ENCODE data around the gene CAMK2B.

CAMK2B gene

DNA sequence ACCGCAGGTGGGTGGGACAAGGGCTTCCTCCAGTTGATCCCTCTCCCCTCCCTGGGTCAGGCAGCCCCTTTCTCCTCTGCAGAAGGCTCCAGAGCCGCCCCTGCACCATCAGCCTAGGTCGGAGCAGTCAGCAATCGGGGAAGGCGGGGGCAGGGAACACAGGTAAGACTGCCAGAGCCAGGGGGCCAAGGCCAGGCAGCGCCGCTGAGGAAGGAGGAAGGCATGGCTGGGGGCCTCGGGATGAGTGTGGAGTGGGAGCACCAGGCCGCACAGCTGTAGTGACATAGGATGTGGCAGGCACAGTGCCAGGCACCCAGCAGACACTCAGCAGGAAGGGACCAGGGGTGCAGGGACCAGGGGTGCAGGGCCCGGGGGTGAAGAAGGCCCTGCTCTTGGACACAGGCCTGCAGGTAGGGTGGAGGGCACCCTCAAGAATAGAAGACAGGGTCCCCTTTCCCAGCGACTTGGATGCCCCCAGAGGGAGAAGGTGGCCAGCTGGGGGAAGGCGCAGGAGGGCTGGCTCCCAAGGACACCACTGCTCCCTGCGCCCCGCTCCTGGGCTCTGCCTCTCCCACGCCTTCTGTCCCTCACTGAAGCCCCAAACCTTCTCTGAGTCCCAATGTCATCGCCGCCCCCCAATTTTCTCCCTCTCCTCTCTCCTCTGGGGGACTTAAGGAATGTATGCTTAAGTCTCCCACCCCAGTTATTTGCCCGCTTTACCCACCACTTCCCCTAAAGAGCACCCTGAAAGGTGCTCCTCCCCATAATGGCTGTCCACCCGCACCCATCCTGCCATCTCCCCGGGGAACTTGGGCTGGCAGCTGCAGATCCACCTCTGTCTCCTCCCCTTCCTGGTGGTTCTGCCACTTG lies 38.5 kb downstream of the CAMK2B start:
- peak; percentile 15 for DNase-seq

DNA sequence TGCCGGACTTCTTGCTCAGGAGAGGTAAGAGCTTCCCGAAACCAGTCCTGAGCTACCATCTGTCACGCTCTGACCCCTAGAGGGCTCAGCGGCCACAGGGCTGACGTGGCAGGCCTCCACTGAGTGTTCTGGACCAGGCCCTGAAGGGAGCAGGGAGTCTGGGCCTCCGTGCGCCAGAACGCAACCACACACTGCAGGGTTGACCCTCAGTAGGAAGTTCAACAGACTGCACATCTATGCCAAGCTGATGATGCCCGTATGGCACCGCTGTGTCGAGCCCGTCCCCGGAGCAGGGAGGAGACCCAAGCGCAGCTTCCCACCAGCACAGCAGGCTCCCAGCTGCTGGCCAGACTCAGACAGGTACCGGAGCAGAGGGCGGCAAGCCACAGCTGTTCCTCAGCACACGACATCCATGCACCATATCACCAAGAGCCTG lies 39.2 kb downstream of the CAMK2B start:
- DNase-seq: peak; percentile 16

DNA sequence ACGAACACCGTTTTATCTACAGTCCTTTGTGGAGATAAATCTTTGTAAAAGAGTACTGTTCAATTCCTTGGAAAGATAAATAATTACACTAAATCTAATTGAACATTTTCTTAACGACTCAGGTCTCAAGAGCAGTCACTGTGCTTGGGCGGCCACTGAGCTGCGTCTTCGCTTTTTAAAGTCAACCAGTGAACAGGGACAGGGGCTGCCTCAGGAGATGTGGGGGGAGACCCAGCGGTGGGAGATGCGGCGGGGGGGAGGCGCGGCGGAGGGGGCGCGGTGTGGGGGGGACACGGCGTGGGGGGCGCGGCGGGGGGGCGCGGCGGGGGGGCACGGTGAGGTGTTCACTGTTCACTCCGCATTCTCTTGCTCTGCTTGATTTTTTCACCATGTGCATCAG lies 39.8 kb downstream of the CAMK2B start:
- DNase-seq: peak; percentile 3

DNA sequence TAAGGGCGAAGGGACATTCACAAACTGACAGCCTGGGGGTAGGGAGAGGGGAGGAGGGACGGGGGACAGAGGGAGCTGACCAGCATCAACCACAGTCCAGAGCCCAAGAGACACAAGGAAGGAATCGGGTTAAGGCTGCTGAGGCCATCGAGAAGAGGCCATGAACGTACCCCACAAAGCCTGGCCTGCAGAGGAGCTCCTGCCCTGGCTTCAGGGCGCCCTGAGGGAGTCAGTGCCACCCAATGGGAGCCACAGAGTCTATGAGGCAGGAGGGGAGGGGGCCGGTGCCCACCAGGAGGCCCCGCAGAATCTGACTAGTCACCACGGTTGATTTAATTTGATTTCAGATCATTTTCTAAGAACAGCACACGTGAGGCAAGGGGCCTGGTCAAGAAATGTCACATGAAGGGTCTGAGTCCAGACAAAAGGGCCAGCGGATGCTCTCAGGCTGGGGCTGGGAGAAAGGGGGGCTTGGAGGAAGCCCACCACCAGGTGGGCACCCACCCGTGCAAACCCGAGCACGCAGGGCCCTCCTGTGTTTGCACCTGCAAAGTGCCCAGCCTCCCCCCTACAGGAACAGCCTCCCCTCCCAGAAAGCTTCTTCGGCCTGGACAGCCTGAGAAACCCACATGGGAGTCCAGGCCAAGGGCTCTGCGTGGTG lies 40.4 kb downstream of the CAMK2B start:
- DNase-seq: peak; percentile 8

DNA sequence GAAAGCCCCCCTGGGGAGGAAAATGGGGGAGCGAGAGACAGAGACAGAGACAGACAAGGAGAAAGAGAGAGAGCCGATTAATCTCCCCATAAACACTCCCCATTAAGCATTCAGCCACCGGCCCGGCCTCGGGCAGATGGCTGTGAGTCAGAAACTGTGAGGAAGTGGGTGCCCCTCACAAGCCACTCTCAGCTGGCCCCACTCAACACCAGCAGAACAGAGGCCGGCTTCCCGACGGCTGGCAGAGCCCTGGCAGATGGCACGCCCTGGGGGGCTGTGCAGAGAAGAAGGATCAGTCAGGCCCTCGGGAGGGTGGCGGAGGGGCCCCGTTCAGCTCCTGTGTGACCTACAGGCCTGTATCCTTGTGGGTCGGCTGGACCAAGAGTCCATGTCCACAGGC lies 41.2 kb downstream of the CAMK2B start:
- DNase-seq: peak; percentile 14

DNA sequence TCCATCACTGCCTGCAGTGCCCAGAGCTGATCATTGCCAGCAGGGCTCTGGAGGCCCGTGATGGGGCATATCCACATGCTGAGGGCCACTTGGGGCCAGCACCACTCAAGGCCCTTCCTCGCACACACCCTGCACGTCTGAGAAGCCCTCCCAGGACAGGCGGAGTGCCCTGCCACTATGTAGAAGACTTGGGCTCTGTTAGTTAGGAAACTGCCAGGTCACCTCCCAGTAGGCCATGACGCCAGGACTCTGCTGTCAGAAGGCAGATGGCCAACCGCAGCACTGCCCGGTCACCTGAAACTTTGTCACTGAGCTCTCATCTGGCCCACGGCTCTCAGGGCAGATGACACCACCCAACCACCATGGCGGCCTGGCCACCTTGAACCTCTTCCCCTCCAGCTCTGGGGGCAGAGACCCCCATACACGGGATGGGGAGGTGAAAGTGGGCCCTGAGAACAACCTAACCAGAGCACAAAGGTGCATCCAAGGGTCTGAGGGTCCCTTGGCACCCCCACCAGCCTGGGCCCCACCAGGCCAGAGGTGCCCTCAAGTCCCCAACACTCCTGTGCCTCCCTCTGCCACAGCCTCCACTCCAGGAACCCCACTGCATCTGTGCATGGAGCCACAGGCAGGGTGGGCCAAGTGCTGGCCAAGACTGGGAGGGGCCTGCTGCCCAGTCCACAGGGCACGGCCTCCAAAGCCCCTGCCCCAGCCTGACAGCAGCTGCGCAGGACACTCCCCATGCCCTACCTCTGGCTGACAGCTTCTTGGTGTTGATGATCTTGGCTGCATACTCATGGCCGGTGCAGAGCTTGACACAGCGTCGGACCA lies 41.8 kb downstream of the CAMK2B start:
- peak; percentile 13 for DNase-seq

DNA sequence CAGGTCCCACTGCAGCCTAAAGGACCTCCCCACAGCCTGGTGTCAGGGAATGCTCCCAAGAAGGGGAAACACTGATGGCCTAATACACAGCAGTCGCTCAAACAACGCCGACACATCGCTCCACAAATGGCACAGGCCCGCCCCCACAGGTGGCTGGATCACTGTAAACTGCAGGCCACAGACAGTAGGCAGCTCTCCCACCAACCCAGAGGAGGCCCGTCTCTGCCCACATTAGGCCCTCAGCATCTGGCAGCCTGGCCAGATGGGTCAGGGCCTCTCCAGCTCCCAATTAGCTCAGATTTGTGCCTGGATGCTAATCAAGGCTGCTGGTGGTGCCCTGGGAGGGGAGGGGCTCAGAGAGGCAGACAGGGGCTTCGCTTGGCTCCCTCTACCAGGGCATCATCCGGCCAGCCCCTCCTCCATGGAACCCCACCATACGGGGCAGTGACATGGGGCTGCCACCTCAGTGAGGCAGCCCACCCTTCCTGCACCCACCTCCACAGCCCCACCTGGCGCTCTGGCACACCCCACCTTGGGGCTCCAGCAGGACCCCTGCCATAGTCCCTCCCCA lies 42.7 kb downstream of the CAMK2B start:
- peak; percentile 13 for DNase-seq

DNA sequence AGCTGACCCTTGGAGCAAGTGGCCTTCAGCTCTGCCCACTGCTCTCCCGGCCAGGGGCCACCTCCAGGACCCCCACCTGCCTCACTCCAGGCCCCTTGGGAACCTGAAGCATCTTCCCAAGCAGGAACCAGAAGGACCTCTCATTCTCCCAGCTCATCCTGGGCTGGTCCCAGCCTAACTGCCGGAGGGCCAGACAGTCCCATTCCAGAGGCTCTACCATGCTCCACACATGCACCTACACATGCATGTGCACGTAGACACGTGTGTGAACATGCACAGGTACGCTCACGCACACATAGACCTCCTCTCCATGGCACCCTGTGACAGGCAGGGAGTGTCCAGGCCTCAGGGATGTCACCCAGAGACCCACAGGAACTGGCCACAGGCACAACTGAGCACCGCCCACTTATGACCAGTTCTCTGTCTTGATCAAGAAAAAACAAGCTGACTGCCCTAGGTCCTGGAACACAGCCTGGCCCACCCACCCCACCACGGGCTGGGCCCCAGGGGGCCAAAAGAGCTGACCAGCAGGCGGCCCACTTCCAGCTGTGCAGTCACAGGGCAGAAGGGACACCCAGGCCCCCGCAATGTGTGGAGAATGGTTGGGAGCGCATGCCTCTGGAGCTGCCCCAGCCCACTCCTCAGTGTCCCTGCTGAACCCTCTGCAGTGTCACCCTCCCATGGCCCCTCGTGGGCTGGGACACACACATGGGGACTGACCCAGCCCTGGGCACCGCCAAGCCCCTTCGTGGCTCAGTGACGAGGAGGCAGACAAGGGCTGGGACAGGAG lies 43.4 kb downstream of the CAMK2B start:
- peak; percentile 16 for DNase-seq

DNA sequence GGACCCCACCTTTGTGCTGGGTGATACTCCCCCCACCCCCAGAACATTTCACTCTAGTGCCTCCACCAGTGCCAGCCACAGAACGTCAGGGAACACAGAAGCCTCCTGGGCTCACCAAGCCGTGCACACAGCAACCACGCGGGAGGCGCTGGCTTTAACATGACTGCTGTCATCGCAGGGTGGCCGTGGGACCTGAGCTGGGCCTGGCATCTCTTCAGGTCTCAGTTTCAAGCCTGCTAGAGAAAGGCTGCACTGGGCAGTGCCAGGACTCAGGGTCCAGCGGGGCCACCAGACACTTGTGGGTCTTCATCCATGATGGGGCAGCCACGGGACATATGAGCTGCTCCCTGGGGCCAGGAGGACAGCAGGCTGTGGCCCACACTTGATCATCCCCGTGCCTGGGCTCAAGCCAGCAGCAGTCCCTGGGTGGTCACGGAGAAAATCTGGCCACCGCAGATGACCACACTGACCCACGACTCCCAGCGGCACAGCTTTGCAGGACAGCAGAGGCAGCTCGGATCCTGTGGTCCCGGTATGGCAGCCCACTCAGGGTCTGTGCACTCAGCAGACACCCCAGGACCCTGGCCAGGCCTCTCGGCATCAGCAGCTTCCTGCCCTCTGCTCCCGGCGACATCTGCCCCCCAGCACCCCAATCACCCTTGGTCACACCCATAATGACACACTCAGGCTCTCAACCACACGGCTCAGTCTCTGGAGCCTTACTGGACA lies 44.2 kb downstream of the CAMK2B start:
- DNase-seq: peak; percentile 11

DNA sequence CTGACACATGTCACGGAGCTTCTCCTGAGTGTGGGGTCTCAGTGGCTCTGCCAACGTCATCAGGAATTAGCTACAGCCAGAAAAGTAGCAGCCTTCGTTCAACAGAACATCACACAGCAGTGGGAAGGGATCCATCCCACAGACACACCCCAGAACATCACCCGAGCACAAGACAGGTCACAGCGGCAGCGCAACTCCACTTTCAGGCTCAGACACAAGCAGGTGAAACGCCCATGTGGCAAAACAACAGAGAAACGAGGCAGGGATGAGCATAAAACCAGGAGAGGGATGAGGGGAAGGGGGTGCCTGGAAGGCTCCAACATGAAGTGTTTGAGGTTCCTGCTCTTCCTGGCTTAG lies 44.8 kb downstream of the CAMK2B start:
- DNase-seq: no peak

DNA sequence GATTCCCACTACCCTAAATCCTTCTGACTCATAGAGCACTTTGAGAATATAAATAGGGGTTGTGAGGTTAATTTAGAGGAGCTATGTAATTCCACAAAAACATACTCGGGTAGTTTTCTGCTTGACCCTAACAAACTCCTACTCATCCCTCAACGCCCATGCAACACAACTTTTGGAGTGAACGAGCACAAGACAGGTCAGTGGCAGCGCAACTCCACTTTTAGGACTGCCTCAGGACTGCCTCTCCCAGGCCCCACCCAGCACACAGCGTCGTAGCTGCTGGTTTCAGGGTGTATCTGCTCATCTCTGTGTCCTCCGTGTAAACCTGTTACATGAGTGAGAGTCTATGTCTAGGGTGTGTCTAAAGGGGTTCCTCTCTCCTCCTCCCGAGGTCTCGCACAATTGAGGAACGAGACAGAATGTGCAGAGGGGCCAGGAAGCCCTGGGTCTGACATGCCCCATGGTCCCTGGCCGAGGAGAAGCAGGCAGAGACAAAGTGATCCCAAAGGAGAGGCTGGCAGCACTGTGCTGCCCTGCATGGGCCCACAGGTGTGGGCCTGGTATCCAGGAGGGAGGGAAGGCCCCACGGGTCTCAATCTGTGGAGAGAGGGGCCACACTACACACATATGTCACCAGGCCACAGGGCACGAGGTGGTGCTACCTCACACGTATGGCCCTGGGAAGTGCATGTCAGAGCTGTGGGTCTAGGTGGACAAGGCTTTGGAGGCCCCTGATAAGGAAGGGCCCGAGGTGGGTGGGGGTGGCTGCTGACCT lies 45.5 kb downstream of the CAMK2B start:
- DNase-seq: peak; percentile 8

DNA sequence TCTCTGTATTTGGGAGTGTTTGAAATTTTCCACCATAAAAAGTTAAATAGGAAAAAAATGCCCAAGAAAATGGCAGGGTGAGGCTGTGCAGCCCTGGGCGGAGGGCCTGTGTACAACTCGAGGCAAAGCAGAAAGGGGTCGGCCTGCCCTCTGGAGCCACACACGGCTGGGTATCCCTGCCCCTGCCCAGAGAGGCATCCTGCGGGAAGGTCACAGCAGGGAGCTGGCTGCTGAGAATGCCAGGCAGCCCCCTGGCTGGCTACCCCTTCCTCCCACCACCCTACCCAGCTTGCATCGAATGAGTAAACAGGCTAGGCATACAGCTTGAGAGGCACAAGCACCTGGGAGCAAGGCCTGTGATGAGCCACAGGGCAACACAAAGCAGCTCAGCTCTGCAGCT lies 46.1 kb downstream of the CAMK2B start:
- DNase-seq: peak; percentile 12

DNA sequence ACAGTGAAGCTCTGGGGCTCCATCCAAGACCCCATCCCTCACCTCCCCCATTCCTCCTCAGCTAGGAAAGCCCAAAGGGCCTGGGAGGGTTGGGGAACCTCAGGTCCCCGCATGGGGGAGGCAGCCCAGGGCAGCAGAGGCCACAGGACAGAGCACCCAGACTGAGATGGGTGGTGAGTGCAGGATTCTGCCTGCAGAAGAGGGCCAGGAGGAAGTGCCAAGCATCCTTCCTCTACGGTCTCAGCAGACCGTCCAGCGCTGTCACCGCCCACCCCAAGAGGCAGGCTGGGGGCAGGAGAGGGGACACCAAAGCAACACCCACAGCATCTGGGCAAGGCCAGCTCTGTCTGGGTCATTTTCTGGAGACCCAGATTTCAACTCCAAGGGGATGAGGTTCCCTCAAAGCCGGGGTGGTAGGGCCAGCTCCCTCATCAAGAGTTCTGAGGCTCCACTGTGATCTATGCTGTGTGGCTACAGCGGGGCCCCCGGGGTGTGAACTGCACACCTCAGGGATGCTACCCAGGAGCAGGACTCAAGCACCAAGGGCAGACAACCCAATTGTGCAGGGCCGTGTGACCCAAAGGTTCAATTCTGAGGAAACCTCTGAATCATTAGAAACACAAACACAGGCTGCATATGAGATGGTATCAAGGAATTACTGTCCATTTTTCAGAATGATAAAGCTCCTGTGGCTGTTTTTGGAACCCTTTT lies 46.8 kb downstream of the CAMK2B start:
- peak; percentile 17 for DNase-seq

DNA sequence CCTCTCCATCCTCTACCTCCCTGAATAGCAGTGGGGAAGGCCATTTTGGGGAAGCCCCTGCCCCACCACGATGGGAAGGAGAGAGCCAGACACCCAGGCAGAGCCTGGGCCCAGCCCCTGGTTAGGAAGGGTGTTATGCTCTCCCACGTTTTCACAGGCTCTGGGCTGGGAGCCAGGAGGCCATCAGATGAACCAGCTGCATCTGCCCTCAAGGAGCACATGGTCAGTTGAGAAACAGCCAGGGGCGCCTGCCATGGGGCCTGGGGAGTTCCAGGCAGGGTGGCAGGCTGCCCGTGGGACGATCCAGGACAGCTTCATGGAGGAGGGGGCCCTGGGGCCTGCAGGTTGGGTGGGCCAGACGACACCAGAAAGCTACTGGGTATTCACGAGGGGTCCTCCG lies 47.5 kb downstream of the CAMK2B start:
- DNase-seq: peak; percentile 17

DNA sequence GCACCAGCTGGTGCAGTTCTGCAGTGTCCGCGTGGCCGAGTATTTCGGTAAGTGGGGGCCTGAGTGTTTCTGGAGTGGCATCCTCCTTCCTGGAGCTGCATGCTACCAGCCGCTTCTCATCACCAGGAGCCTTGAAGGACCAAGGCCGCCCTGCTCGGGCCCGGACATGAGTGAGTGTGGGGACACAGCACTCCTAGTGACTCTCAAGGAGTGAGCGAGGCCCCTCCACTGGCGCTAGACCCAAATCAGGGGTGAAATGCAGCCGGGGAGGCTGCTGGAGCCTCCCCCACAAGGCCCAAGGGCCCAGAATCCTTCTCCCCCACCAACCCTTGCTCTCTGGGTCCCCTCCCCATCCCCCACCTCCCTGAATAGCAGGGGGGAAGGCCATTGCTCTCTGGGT lies 48.0 kb downstream of the CAMK2B start:
- peak; percentile 1 for DNase-seq

DNA sequence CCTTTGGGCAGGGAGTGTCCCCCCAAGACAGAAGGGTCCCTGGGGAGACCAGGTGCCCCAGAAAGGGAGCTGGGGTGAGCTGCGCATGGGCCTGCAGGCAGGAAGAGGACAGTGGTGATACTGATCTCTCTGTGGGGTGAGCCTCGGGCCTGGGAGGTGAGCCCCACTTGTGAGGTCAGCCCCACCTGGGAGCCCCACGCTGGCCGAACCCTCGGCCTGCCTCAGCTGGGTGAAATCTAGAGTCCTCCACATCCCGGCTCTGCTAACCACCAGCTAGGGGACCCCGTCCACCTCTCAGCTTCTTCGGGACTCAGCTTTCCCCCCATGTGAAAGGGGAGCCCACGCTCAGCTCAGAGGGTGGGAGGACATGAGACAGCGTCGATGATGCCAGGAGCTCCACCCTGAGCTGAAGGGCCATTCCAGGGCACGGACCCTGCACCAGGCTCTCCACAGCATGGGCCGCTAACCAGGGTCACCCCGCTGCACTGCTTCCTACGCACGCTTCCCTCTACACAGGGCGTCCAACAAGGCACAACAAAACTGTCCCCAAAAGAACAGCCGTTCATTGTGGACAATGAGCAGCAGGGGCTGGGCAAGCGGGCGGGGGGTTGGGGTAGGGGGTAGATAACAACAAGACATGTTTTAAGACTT lies 48.7 kb downstream of the CAMK2B start:
- DNase-seq: no peak

DNA sequence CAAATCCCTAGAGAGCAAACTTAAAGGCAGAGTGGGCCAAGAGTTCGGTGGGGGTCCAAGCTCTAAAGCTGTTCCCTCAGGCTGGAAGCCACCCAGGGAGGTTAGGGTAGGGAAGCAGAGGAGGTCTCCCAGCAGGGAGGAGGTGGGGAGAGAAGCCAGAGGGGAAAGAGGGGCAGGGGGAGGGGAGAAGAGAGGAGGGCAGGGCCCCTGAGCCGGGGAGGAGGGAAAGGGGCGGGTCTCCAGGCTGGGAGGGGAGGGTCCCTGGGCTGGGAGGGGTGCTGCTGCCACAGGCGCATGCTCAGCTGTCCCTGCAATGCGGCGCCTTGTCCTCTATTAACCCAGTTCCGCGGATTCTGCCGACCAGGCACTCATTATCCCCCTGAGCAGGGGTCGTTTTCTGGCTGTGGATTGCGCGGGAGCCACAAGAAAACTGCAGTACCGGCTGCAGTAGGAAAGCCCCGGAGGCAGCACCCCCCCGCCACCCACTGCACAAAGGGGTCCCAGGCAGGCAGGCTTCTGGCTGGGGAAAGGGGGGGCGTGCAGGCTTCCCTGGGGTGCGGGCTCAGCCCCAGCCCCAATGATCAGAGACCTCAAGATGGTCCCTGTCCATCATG lies 49.3 kb downstream of the CAMK2B start:
- peak; percentile 74 for DNase-seq

DNA sequence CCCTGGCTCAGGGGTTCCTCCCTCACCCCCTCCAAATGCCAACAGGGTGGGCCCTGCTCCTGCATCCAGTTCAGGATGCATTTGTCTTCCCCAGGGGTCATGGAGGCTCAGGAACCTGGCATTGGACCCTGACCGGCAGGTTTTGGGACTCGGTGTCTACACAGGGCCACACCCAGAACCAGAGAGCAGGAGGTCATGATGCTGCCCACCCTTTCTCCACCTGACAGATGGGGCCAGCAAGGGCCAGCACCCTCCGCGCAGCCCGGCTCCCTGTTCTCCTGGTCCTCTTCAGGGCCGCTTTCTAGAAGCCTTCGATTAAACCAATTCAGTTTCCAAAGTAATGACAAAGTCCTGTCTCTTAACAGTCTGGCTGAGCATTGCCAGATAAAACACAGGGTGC lies 50.2 kb downstream of the CAMK2B start:
- no peak for DNase-seq

DNA sequence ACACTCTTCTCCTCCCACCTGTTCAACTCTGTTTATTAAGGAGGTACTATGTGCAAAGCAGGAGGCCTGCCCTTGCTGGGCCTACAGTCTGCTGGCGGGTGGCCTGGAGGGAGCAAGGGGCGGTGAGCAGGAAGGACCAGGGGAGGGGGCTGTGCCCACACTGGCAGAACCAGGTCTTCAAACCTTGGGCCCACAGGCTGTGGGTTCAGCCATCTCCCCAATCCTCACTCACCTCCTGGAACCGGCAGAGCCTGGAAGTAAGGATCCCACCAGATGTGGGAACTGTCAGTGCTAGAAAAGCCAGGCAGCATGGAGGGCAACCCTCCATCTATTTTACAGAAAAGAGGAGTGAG lies 50.8 kb downstream of the CAMK2B start:
- DNase-seq: no peak

Measured in femur (tissue), 1 donor.